Heart right ventricle (tissue), 16 donors: ENCODE results near the gene CCDC24. TPM values are rescaled to one million over a fixed set of nuclear protein-coding genes. Genes with fewer than 3 reads are reported as not detected.

ENCODE experiments used
- ATAC-seq, 8 donors: fragments of 200-7000 bp; cut with Tn5 transposase; one replicate each; pipeline ENCODE4 v1.9.1; 2020; ENCODE audit warnings: mild to moderate bottlenecking in 8 of 8, moderate library complexity in 8 of 8, moderate number of reproducible peaks in 1 of 8
- DNase-seq, 2 donors: peaks; one replicate each; pipeline ENCODE4 v3.0.0-alpha.2; 2020
- H3K27ac ChIP-seq, 10 donors: fragments of 200-600 bp; sonication (generic) in 2 of 10; one replicate each; pipeline versions ENCODE4 v1.5.0 to v1.8.0; 2020 to 2022; ENCODE audit warnings: mild to moderate bottlenecking in 3 of 10
- H3K27me3 ChIP-seq, 7 donors: fragments of 200-600 bp; one replicate each; pipeline ENCODE4 v1.8.0; 2021 to 2022; ENCODE audit warnings: mild to moderate bottlenecking in 2 of 7
- H3K36me3 ChIP-seq, 9 donors: fragments of 200-600 bp; sonication (generic) in 1 of 9; one replicate each; pipeline versions ENCODE4 v1.5.0 to v1.8.0; 2020 to 2022; ENCODE audit warnings: mild to moderate bottlenecking in 2 of 9
- H3K4me1 ChIP-seq, 9 donors: fragments of 200-600 bp; sonication (generic) in 1 of 9; one replicate each; pipeline versions ENCODE4 v1.5.0 to v1.8.0; 2020 to 2022; ENCODE audit warnings: mild to moderate bottlenecking in 4 of 9
- H3K4me3 ChIP-seq, 10 donors: fragments of 200-600 bp; sonication (generic) in 2 of 10; one replicate each; pipeline versions ENCODE4 v1.5.0 to v1.8.0; 2020 to 2022; ENCODE audit warnings: mild to moderate bottlenecking in 7 of 10, moderate library complexity in 2 of 10
- H3K9me3 ChIP-seq, 11 donors: fragments of 200-600 bp in 10 of 11; sonication (generic) in 2 of 11; one replicate each; pipeline versions ENCODE4 v1.5.0 to v1.8.0; 2013 to 2022; ENCODE audit warnings: mild to moderate bottlenecking in 2 of 11, control low read depth in 1 of 11, moderate library complexity in 1 of 11
- CTCF ChIP-seq, 9 donors: fragments of 200-600 bp; sonication (generic) in 2 of 9; IDR thresholded peaks; one replicate each; pipeline versions ENCODE4 v1.5.0 to v1.8.0; 2021 to 2022; ENCODE audit warnings: antibody characterized with exemption in 9 of 9, mild to moderate bottlenecking in 5 of 9, moderate library complexity in 1 of 9
- WGBS, 2 donors: extraction: QIAGEN DNeasy Blood & Tissue Kit; methylation state at CpG; one replicate each; pipeline ENCODE4 v1.1.7; 2013; ENCODE audit warnings: inconsistent platforms in 1 of 2; 5-methylcytosine and 5-hydroxymethylcytosine counted together
- intact Hi-C, 10 donors: fragments of 100-400 bp; cut with DNase I; formaldehyde crosslinking; loops; one replicate each; pipeline versions ENCODE4 v1.11.1 to v1.14.2; 2022
- polyA plus RNA-seq, 2 donors: library from polyadenylated mRNA; stranded (reverse); fragments of 200-250 nt; gene quantifications; one replicate each; pipeline ENCODE4 v1.2.3, GENCODE V29; 2013
- total RNA-seq, 10 donors: library from RNA; stranded (reverse); fragmentation: NEBNext Ultra II Directional in 3 of 10; extraction: Animal tissue kit (Norgen Biotek cat#: 25700) in 3 of 10; gene quantifications; one replicate each; pipeline versions ENCODE4 v1.2.1 to v1.2.4, GENCODE V29; 2021 to 2023
- donor health status: Arrhythmogenic right ventricular cardiomyopathy.
- donor health status: ischemic (EF 13 %, LVEDD 7.1; RV severe dilation, severe dysfunction).
- donor health status: healthy with polysubstance abuse.
- donor health status: DM: no; HTN: yes; CAD: no.
- donor health status: DM: no; HTN: no; CAD: no.
- donor health status: ischemic (EF 25% LVEDD 6.9; RV normal size, moderate dysfunction).
- donor health status: ischemic (EF 25% LVEDD 5.7; RV mildly dilated, moderate dysfunction).
- donor health status: healthy.
- donor health status: DM: yes; HTN: yes; CAD: no.
- donor health status: Ischemic cardiomyopathy.
- donor health status: ischemic (EF 35%, LVEDD 5.7; RV mildly dilated, moderate dysfunction).
- donor health status: nonischemic (EF 11% LVEDD 7.7; RV severe dilation, severe dysfunction).
- donor health status: DM: yes; HTN: yes; CAD: no.
- donor health status: PGD.
- donor health status: ischemic (EF 29% LVEDD 5.4; RV normal size, mild dysfunction).
- donor health status: nonischemic (EF 23%, LVEDD 6.1; RV moderate dilation, normal function).

CCDC24 gene
- total and polyA plus RNA-seq, 12 donors: 0.55 to 3.1 (median 1.3) TPM

GRCh38 chr1:44032170-44032790 lies 40.9 kb downstream of the CCDC24 start:
- H3K4me3 ChIP-seq: no peak overlapping the region
- intact Hi-C loops: loop anchor here in 3 of 10 donors (5.0 to 10.0 kb wide), 3 partner anchors 260 to 270 kb away; no protein-coding TSS in a partner anchor
- no peak for TF ChIP-seq CTCF (IDR thresholded peaks at IDR 0.05)
- H3K36me3 ChIP-seq: no peaks in the 10 kb centered on the region
- DNase-seq (no peak), ATAC-seq (no peak)
- peaks cover 0 to 11% (median 0%) of the 10 kb centered on the region in 7 donors for H3K27me3 ChIP-seq
- peak overlapping the region in 2 of 10 donors; percentile 19 to 87 for H3K27ac ChIP-seq
- no peaks in the 10 kb centered on the region for H3K9me3 ChIP-seq
- H3K4me1 ChIP-seq: peaks cover 12 to 60% (median 40%) of the 10 kb centered on the region in 9 donors
- 58 to 65% methylated on average over 6 of the region's 6 CpGs for WGBS, 2 donors

GRCh38 chr1:44033041-44033575 lies 41.7 kb downstream of the CCDC24 start:
- no peaks in the 10 kb centered on the region for H3K9me3 ChIP-seq
- no peaks in the 10 kb centered on the region for H3K36me3 ChIP-seq
- TF ChIP-seq CTCF (IDR thresholded peaks at IDR 0.05): no peak
- intact Hi-C loops: loop anchor here in 3 of 10 donors (5.0 to 10.0 kb wide), 3 partner anchors 261 to 271 kb away; no protein-coding TSS in a partner anchor
- peaks cover 12 to 60% (median 40%) of the 10 kb centered on the region in 9 donors for H3K4me1 ChIP-seq
- WGBS, 2 donors: 87 to 88% methylated on average over 8 of the region's 8 CpGs
- H3K27ac ChIP-seq: peak overlapping the region in 2 of 10 donors; percentile 1 to 26
- ATAC-seq: no peak
- no peak for DNase-seq
- H3K27me3 ChIP-seq: peaks cover 0 to 11% (median 0%) of the 10 kb centered on the region in 7 donors
- H3K4me3 ChIP-seq: no peak overlapping the region

- no peak overlapping the region for H3K4me3 ChIP-seq
These were observed 42.4 kb downstream of the CCDC24 start for GRCh38 chr1:44033756-44034155.

More at GRCh38 chr1:44033756-44034155, 42.4 kb downstream of the CCDC24 start:
- Histone ChIP-seq H3K36me3 (no peaks in the 10 kb centered on the region), H3K27ac (peak overlapping the region in 2 of 10 donors; percentile 1 to 26), H3K9me3 (no peaks in the 10 kb centered on the region), H3K27me3 (peaks cover 0 to 11% (median 0%) of the 10 kb centered on the region in 7 donors), H3K4me1 (peaks cover 12 to 60% (median 40%) of the 10 kb centered on the region in 9 donors)
- DNase-seq: no peak
- intact Hi-C loops: loop anchor here in 3 of 10 donors (5.0 to 10.0 kb wide), 3 partner anchors 261 to 271 kb away; no protein-coding TSS in a partner anchor
- TF ChIP-seq CTCF (IDR thresholded peaks at IDR 0.05): no peak
- ATAC-seq: no peak
- WGBS, 2 donors: 73 to 80% methylated on average over 8 of the region's 8 CpGs
